Uterus (tissue), 4 donors: ENCODE measurements around the gene SIN3B. TPM values are rescaled to one million over a fixed set of nuclear protein-coding genes. Genes with fewer than 3 reads are reported as not detected.
A peak's percentile ranks its signal among the peaks of the same experiment; 100 is the strongest.

Experiments used
- DNase-seq, 2 donors: peaks; one replicate each; pipeline ENCODE4 v3.0.0-alpha.2; 2019 to 2020
- H3K27ac ChIP-seq, 2 donors: fragments of 200-600 bp; sonication (generic); 1 replicate in 1 of 2; 2 replicates in 1 of 2; pipeline ENCODE4 v1.5.1; 2016 to 2018
- H3K27me3 ChIP-seq, 2 donors: fragments of 200-600 bp; sonication (generic); one replicate each; pipeline ENCODE4 v1.5.1; 2018 to 2019; ENCODE audit warnings: control low read depth in 1 of 2
- H3K36me3 ChIP-seq, 2 donors: fragments of 200-600 bp; sonication (generic); one replicate each; pipeline ENCODE4 v1.5.1; 2019; ENCODE audit warnings: control low read depth in 1 of 2
- H3K4me1 ChIP-seq, 2 donors: fragments of 200-600 bp; sonication (generic); one replicate each; pipeline ENCODE4 v1.5.1; 2018 to 2019; ENCODE audit warnings: control low read depth in 1 of 2
- H3K4me3 ChIP-seq, 2 donors: fragments of 200-600 bp; sonication (generic); 1 replicate in 1 of 2; 2 replicates in 1 of 2; pipeline ENCODE4 v1.5.1; 2018 to 2019; ENCODE audit warnings: mild to moderate bottlenecking in 1 of 2
- H3K9me3 ChIP-seq, 2 donors: fragments of 200-600 bp; sonication (generic); one replicate each; pipeline ENCODE4 v1.5.1; 2019; ENCODE audit warnings: control low read depth in 1 of 2
- POLR2A ChIP-seq, 2 donors: fragments of 450-650 bp; IDR thresholded peaks; one replicate each; pipeline ENCODE4 v1.6.1; 2016; ENCODE audit warnings: antibody characterized with exemption in 2 of 2, mild to moderate bottlenecking in 1 of 2, moderate library complexity in 1 of 2
- intact Hi-C: fragments of 100-400 bp; cut with DNase I; formaldehyde crosslinking; loops from one replicate; pipeline ENCODE4 v1.15.1; 2023; ENCODE audit warnings: low total_unique reads
- total RNA-seq, 4 donors: library from RNA; depleted of rRNA in 3 of 4; stranded (reverse); fragments of >200 nt in 3 of 4; gene quantifications; one replicate each; pipeline versions ENCODE4 v1.1.0 to v1.2.4, GENCODE V29; 2014 to 2023
- TF ChIP-seq, protein P1 (sequence below), 4 experiments: fragments of 200-600 bp in 2 of 4; fragments of 450-650 bp in 2 of 4; sonication (generic) in 2 of 4; IDR thresholded peaks; one replicate each; pipeline ENCODE4 v1.5.1; 2016 to 2019; ENCODE audit warnings: antibody characterized with exemption in 4 of 4, mild to moderate bottlenecking in 2 of 4, moderate library complexity in 1 of 4
- donor health status: DM: yes; HTN: yes; CAD: no.

SIN3B gene
- total RNA-seq, 4 donors from 2014 or later = 21.2 to 149 (median 92.3) TPM

DNA sequence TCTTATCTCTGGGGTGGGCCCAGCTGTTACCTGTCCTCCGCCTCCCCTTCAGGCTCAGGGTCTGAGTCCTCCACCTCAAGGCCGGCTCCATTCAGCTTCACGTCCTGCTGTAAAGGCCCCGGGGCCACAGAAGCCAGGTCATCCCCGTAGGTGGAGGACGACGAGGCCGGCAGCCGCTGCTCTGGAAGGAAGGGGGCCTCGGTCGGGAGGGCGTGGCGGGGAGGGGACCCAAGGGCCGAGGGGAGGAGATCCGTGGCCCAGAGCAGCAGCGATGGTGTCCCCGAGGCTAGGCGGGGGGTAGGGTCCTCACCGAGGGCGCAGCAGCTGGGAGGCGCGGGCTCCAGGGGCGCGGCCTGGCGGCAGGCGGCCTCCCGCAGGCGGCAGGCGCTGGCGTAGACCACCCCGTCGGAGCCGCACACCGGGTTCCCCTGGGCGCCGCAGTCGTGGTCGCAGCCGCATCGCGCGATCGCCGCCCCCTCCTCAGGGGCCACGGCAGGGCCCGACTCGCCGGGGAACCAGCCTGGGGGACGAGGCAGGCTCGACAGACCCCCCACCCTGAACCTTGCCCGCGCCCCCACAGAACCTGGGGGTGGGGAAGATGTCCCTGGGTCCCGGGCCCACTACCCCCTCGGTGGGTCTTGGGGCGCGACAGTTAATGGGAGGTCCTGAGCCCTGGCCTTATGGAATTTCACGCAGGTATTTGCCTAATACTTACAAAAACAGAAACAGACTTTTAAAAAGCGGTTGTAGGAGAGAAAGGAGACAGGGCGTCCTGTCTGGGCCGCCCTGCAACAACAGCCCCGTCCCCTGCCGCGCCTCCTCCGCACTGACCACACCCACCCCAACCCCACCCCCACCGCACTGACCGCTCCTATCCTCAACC is 67.2 kb downstream of the SIN3B start:
- no peaks in the 10 kb centered on the region for H3K27me3 ChIP-seq
- H3K4me1 ChIP-seq = peaks cover 0 to 7% of the 10 kb centered on the region in 2 donors
- no peak for DNase-seq
- no peaks in the 10 kb centered on the region for H3K9me3 ChIP-seq
- peak; percentile 47 to 67 for TF ChIP-seq POLR2A (IDR thresholded peaks at IDR 0.05)
- TF ChIP-seq, protein P1, sequence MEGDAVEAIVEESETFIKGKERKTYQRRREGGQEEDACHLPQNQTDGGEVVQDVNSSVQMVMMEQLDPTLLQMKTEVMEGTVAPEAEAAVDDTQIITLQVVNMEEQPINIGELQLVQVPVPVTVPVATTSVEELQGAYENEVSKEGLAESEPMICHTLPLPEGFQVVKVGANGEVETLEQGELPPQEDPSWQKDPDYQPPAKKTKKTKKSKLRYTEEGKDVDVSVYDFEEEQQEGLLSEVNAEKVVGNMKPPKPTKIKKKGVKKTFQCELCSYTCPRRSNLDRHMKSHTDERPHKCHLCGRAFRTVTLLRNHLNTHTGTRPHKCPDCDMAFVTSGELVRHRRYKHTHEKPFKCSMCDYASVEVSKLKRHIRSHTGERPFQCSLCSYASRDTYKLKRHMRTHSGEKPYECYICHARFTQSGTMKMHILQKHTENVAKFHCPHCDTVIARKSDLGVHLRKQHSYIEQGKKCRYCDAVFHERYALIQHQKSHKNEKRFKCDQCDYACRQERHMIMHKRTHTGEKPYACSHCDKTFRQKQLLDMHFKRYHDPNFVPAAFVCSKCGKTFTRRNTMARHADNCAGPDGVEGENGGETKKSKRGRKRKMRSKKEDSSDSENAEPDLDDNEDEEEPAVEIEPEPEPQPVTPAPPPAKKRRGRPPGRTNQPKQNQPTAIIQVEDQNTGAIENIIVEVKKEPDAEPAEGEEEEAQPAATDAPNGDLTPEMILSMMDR (IDR thresholded peaks at IDR 0.05) = no peak
- peak overlapping the region; percentile 73 to 83 for H3K27ac ChIP-seq
- intact Hi-C loops = no loop called here
- H3K36me3 ChIP-seq = no peaks in the 10 kb centered on the region
- peak overlapping the region; percentile 48 to 54 for H3K4me3 ChIP-seq

DNA sequence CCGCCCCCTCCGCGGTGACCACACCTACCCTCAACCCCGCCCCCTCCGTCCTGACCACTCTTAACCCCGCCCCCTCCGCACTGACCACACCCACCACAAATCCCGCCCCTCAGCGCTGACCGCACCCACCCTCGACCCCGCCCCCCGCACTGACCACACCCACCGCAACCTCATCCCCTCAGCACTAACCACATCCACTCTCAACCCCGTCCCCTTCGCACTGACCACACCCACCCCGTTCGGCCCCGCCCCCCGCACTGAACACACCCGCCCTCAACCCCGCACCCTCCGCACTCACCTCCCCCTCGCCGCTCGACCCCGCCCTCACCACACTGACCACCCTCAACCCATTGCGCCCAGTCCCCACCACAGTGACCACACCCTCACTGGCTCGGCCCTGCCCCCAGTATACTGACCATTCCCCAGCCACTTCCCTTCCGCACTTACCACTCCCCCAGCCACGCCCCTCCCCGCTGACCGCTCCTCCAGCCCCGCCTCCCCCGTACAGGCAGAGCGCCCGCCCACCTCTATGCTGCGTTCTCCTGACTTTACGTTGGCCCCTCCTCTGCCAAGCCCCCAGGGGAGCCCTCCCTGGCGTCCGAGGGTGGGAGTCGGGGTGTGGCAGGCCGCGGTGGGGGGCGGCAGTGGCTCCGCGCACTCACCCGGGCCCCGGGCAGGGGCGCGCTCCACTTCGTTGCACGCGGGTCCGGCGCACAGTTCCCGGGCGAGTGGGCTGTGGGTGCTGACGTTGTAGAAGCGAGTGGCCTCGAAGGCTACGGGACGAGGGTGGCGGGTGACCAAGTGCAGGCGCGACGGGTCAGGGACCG is 68.0 kb downstream of the SIN3B start:
- peak; percentile 90 to 97 for DNase-seq
- intact Hi-C loops = no loop called here
- Histone ChIP-seq H3K4me3 (peak overlapping the region; percentile 33 to 52), H3K9me3 (no peaks in the 10 kb centered on the region), H3K36me3 (no peaks in the 10 kb centered on the region), H3K27ac (peak overlapping the region; percentile 69 to 84), H3K27me3 (no peaks in the 10 kb centered on the region), H3K4me1 (peaks cover 0 to 7% of the 10 kb centered on the region in 2 donors)
- TF ChIP-seq, protein P1 (IDR thresholded peaks at IDR 0.05) = no peak
- TF ChIP-seq POLR2A (IDR thresholded peaks at IDR 0.05) = peak; percentile 58 to 69

DNA sequence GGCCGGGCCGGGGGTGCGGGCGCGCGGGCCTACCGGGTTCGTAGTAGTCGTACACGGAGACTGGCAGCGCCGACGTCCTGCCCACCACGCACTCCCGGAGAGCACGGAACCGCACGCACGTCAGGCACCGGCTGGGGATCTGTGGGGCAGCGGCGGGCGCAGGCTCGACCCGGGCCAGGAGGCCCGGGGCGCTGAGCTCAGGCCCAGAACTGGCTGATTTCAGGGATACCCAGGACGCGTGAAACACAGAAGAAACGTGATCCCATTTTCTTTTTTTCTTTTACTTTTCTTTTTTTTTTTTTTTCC is 68.6 kb downstream of the SIN3B start:
- TF ChIP-seq POLR2A (IDR thresholded peaks at IDR 0.05) = no peak
- TF ChIP-seq, protein P1 (IDR thresholded peaks at IDR 0.05) = no peak
- Histone ChIP-seq H3K36me3 (no peaks in the 10 kb centered on the region), H3K4me1 (peaks cover 0 to 7% of the 10 kb centered on the region in 2 donors), H3K9me3 (no peaks in the 10 kb centered on the region), H3K27ac (peak overlapping the region; percentile 69 to 84), H3K4me3 (peak overlapping the region; percentile 33 to 52), H3K27me3 (no peaks in the 10 kb centered on the region)
- intact Hi-C loops = no loop called here
- DNase-seq = peak in 1 of 2 donors; percentile 54

DNA sequence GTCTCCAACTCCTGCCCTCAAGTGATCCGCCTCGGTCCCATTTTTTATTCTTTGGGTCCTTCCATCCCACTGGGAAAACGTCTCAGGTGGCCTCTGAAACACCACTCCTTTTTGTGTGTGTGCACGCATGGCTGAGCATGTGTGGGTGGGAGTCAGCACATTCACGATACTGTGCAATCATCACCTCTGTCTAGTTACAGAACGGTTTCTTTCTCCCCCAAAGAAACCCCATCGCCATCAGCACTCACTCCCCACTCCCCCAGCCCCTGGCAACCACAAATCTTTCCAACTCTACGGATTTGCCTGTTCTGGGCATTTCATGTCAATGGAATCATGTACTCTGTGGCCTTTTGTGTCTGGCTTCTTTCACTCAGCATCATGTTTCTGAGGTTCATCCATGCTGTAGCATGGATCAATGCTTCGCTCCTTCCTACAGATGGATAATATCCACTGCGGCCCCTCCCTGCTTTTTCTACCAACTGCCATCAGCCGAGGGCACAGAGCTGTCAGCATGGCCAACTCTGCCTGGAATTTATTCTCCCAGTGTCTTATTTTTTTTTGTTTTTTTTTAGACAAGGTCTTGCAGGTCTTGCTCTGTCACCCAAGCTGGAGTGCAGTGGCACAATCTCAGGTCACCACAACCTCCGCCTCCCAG is 69.3 kb downstream of the SIN3B start:
- H3K27me3 ChIP-seq = no peaks in the 10 kb centered on the region
- TF ChIP-seq, protein P1 (IDR thresholded peaks at IDR 0.05) = no peak
- TF ChIP-seq POLR2A (IDR thresholded peaks at IDR 0.05) = no peak
- no peak overlapping the region for H3K27ac ChIP-seq
- H3K4me1 ChIP-seq = peaks cover 0 to 7% of the 10 kb centered on the region in 2 donors
- no peak for DNase-seq
- no peak overlapping the region for H3K4me3 ChIP-seq
- intact Hi-C loops = no loop called here
- H3K9me3 ChIP-seq = no peaks in the 10 kb centered on the region
- no peaks in the 10 kb centered on the region for H3K36me3 ChIP-seq
